ENCODE results near the gene ISYNA1. TPM values are rescaled to one million over a fixed set of nuclear protein-coding genes. Genes with fewer than 3 reads are reported as not detected.

Gene ISYNA1
- total and polyA plus RNA-seq, 12 donors = 3.2 to 313 (median 78.7) TPM

DNA sequence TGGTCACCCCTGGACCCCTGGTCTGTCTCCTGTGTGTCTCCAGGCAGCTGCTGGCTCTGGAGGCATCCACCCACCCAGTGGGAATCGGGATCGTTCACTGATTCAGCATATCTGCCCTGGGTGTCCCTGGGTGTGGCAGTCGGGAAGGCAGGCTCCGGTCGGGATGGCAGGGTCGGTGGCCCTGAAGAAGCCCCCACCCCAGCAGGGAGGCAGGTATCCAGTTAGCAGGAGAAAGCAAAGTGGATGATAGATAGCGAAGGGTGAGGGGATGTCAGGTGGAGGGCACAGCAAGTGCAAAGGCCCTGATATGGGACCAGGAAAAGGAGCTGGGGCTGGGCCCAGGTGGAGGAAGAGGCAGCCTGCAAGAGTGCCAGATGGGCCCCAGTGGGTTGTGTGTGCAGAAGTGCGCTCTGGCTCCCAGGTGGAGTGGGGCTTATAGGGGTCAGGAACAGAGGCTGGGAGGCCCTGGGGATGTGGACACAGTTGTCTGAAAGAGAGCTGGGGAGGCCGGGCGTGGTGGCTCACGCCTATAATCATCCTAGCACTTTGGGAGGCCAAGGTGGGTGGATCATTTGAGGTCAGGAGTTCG is 16.5 kb downstream of the ISYNA1 start:
- WGBS, 4 donors = 77 to 87% (median 79%) methylated on average over 10 to 12 of the region's 12 CpGs
- intact Hi-C loops (cut with DNase I) = no loop called here
- Histone ChIP-seq H3K4me1 (replicated peaks in 1 of 2) (peaks cover 33 to 50% of the 10 kb centered on the region in 2 donors), H3K27ac (peak overlapping the region in 2 of 5 donors; percentile 34), H3K36me3 (replicated peaks in 1 of 2) (no peaks in the 10 kb centered on the region), H3K27me3 (no peaks in the 10 kb centered on the region), H3K9me3 (replicated peaks in 1 of 3) (no peaks in the 10 kb centered on the region), H3K4me3 (no peak overlapping the region)
- TF ChIP-seq POLR2A (IDR thresholded peaks at IDR 0.05) = no peak
- TF ChIP-seq, protein P1, sequence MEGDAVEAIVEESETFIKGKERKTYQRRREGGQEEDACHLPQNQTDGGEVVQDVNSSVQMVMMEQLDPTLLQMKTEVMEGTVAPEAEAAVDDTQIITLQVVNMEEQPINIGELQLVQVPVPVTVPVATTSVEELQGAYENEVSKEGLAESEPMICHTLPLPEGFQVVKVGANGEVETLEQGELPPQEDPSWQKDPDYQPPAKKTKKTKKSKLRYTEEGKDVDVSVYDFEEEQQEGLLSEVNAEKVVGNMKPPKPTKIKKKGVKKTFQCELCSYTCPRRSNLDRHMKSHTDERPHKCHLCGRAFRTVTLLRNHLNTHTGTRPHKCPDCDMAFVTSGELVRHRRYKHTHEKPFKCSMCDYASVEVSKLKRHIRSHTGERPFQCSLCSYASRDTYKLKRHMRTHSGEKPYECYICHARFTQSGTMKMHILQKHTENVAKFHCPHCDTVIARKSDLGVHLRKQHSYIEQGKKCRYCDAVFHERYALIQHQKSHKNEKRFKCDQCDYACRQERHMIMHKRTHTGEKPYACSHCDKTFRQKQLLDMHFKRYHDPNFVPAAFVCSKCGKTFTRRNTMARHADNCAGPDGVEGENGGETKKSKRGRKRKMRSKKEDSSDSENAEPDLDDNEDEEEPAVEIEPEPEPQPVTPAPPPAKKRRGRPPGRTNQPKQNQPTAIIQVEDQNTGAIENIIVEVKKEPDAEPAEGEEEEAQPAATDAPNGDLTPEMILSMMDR (IDR thresholded peaks at IDR 0.05) = no peak
- DNase-seq = peak in 3 of 7 donors; percentile 22 to 60 (median 33)

DNA sequence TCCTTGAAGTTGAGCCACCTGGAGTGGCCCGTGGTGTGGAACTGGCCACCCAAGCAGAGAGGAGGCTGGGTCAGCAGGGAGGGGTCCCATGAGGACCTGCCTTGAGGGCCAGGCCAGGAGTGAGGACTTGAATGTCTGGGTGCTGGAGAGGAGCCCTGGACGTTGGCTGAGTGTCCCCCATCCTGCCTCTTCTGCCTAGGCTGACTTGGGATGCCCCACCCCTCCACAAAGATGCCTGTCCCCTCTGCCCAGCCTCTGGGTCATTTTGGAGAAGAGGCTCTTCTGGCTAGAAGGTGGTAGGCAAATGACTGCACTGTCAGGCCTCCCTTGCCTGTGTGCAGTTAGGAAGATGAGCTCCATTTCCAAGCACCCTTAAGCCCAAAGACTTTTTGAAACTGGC is 17.0 kb downstream of the ISYNA1 start:
- TF ChIP-seq, protein P1 (IDR thresholded peaks at IDR 0.05) = no peak
- H3K9me3 ChIP-seq (replicated peaks in 1 of 3) = no peaks in the 10 kb centered on the region
- intact Hi-C loops (cut with DNase I) = no loop called here
- H3K4me1 ChIP-seq (replicated peaks in 1 of 2) = peaks cover 32 to 50% of the 10 kb centered on the region in 2 donors
- H3K27me3 ChIP-seq = no peaks in the 10 kb centered on the region
- peak in 3 of 7 donors; percentile 24 to 41 (median 28) for DNase-seq
- H3K36me3 ChIP-seq (replicated peaks in 1 of 2) = no peaks in the 10 kb centered on the region
- peak overlapping the region in 1 of 4 donors; percentile 92 for H3K4me3 ChIP-seq
- peak overlapping the region in 2 of 5 donors; percentile 34 to 92 for H3K27ac ChIP-seq
- WGBS, 4 donors = 41 to 54% (median 49%) methylated on average over 2 of the region's 2 CpGs

- Histone ChIP-seq H3K4me3 (peak overlapping the region in 3 of 4 donors; percentile 1 to 92 (median 11)), H3K4me1 (replicated peaks in 1 of 2) (peaks cover 31 to 49% of the 10 kb centered on the region in 2 donors), H3K9me3 (replicated peaks in 1 of 3) (no peaks in the 10 kb centered on the region), H3K27ac (peak overlapping the region in 3 of 5 donors; percentile 53 to 92 (median 88)), H3K27me3 (no peaks in the 10 kb centered on the region), H3K36me3 (replicated peaks in 1 of 2) (no peaks in the 10 kb centered on the region)
- WGBS, 4 donors = 3 to 21% (median 10%) methylated on average over 2 to 97 of the region's 97 CpGs
- intact Hi-C loops (cut with DNase I) = no loop called here
- TF ChIP-seq, protein P1 (IDR thresholded peaks at IDR 0.05) = no peak
- TF ChIP-seq POLR2A (IDR thresholded peaks at IDR 0.05) = no peak
- DNase-seq = peak in 6 of 7 donors; percentile 26 to 69 (median 46)
Measured at GRCh38 chr19:18419699-18420460, 18.1 kb downstream of the ISYNA1 start.

DNA sequence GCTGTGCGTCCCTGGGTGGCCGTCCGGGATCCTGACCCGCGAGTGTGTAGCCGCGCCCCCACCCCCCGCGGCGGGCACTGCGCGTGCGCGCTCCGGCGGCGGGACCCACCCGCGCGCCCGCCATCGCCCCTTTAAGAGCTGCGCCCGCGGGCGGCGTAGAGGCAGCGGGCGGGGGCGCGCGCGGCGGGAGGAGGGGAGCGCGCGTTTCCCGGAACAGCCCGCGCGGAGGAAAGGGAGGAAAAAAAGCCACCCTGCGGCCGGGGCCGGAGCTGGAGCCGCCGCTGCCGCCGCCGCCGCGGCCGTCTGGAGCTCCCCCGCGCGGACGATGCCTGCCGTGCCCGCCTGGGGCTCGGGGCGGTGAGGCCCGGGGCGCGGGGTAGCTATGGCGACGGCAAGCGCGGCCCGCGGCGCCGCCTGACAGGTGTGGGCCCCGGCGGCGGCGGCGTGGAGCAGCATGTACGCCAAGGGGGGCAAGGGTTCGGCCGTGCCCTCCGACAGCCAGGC is 18.7 kb downstream of the ISYNA1 start, which contains the start of gene SSBP4:
Gene SSBP4, plus strand, starts transcription at position 204 of the 504 bp plus-strand sequence. Its CDS starts 251 bp downstream, at position 455.
- peak within 1 kb of the TSS in 3 of 4 donors; percentile 1 to 92 (median 11) for H3K4me3 ChIP-seq
- intact Hi-C loops (cut with DNase I) = no loop called here
- H3K27me3 ChIP-seq = no peaks in the 10 kb centered on the region
- no peaks in the 10 kb centered on the region for H3K9me3 ChIP-seq (replicated peaks in 1 of 3)
- H3K36me3 ChIP-seq (replicated peaks in 1 of 2) = no peaks in the 10 kb centered on the region
- DNase-seq = peak; percentile 60 to 81 (median 68)
- 1% methylated on average over 40 to 80 of the region's 80 CpGs; no CpG with 5 or more reads in 2 of the 4 donors for WGBS, 4 donors
- H3K4me1 ChIP-seq (replicated peaks in 1 of 2) = peaks cover 38 to 56% of the 10 kb centered on the region in 2 donors
- peak; percentile 27 to 51 for TF ChIP-seq POLR2A (IDR thresholded peaks at IDR 0.05)
- TF ChIP-seq, protein P1 (IDR thresholded peaks at IDR 0.05) = peak in 3 of 6 experiments; percentile 43 to 69 (median 53)
- H3K27ac ChIP-seq = peak within 1 kb of the TSS in 4 of 5 donors; percentile 53 to 92 (median 86)

Data from adrenal gland (tissue), 12 donors.